ENCODE results near the gene YTHDC1.

DNA sequence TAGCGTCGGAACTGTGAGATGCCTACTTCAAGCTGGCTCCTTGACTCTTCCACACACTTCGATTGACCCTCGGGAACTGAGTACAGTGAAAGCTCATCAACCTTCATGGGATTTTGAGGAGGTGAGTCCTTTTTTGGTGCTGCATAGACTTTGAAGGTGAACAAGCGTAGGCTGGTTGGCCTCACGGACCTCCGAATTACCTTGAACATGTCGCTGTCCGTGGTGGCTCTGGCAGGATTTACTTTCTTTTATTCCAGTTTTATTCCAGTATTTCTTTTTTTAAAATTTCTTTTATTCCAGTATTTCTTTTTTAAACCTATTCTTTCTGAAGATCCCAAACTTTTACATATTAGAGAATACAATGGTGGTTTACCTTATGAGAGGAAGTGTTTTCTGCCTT, 45.2 kb downstream of the YTHDC1 start:
- TF ChIP-seq POLR2A (IDR thresholded peaks at IDR 0.05): no peak
- TF ChIP-seq, protein P1, sequence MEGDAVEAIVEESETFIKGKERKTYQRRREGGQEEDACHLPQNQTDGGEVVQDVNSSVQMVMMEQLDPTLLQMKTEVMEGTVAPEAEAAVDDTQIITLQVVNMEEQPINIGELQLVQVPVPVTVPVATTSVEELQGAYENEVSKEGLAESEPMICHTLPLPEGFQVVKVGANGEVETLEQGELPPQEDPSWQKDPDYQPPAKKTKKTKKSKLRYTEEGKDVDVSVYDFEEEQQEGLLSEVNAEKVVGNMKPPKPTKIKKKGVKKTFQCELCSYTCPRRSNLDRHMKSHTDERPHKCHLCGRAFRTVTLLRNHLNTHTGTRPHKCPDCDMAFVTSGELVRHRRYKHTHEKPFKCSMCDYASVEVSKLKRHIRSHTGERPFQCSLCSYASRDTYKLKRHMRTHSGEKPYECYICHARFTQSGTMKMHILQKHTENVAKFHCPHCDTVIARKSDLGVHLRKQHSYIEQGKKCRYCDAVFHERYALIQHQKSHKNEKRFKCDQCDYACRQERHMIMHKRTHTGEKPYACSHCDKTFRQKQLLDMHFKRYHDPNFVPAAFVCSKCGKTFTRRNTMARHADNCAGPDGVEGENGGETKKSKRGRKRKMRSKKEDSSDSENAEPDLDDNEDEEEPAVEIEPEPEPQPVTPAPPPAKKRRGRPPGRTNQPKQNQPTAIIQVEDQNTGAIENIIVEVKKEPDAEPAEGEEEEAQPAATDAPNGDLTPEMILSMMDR (IDR thresholded peaks at IDR 0.05): no peak
- TF ChIP-seq POLR2AphosphoS5 (IDR thresholded peaks at IDR 0.05): no peak
- no peak for TF ChIP-seq EP300 (IDR thresholded peaks at IDR 0.05)

Measured in stomach (tissue), 4 donors.